Globus pallidus (tissue), 1 donor: ENCODE measurements around the gene EGFLAM.

Experiments
- DNase-seq: peaks from one replicate; pipeline ENCODE4 v3.0.0-alpha.2; 2015; ENCODE audit warnings: low spot score

Gene EGFLAM

DNA sequence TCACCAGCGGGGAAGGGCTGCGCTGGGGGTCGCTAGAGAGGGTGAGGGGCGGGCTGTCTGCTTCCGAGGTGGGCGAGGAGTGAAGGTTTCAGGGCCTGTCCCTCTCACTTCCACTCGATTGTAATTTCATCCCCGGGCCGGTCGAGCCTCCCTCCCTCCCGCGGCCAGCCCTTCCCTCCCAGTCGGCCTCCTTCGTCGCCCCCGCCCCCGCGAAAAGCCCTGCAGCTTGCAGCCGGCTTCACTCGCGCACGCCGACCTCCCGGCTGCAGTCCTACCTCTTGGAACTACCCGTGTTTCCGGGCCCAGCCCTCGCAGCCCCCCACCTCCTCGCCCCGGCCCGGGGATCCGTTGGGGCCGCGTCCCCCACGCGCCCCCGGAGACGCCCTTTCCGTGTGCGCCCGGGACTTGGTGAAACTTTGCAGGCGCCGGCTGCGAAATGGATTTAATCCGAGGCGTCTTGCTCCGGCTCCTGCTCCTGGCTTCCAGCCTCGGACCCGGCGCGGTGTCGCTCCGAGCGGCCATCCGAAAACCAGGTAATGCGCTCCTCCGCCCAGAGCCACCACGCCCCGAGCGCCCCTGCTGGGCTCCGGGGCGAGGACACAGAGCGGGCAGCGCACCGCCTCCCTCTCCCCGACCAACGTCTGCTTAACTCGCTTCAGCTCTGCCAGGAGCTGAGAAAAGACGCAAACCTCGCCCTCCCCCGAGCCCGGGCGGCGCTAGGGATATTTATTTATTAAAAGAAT lies at the start of gene EGFLAM:
Gene EGFLAM (plus strand): TSS at position 241 of the 743 bp plus-strand sequence. CDS start 196 bp downstream, at position 437.
- DNase-seq: no peak

DNA sequence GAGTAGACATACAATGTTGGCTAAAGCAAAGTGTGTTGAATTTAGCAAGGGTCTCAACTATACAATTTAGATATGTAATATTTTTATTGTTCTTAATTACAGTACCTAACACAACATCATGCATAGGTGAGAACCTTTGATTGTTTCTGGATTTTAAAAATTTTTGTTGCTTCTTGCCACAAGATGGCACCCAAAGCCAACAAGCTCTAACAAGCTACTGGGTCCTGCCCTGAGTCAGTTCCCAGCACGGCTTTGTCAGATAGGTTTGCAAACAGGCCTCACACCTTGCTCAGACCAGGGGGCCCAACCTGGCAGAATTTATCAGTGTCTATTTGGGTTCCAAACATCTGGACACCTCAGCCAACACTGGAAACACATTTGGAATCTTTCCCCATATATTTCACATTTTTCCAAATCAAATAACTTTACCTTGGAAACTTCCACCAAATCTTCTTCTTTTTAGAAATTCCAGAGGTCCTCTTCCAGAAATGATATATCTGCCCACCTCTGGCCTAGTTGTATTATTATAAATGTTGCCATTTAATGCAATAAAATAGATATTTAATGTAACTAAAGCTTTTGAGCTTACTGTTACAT lies 49.5 kb upstream of the EGFLAM start:
- peak; percentile 38 for DNase-seq

DNA sequence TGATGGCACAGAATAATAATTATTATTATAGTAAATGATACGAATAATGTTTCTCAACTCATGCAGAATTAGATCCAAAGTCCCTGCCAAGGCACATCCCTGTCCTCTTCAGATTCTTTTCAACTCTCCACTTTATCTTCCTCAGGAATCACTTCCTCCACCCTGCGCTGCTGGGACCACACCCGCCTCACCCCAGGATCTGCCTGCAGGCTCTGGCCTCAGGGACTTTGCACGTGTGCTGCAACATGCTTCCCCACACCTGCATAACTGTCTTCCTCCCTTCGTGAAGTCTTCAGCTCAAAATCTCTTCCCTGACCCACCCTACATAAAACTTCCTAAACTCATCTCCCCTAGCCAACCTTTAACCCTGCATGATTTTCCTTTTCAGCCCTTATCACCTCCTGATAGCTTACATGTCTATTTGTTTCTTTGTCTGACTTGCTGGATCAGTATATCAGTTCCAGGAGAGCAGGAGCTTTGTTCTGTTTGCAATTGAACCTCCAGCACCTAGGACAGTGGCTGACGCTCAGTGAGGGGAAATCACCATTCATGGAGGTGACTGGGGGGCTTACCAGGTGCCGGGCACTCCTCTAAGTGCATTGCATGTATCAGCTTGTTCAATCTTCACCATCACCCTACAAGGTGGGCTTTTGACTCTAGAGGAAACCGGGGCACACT lies 47.5 kb upstream of the EGFLAM start:
- no peak for DNase-seq

DNA sequence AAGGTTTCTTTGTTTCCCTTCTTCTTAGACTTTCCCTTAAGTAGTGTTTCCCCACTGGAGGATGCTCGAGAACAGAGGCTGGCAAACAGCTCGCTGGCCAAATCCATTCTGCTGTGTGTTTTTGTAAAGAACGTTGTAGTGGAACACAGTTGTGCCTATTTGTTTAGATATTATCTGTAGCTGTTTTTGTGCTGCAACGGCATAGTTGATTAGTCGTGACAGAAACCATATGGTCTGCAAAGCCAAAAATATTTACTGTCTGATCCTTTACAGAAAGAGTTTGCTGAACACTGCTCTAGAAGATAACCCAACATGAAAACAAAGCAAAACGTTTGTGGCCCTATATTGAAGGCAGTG lies 47.0 kb upstream of the EGFLAM start:
- no peak for DNase-seq

DNA sequence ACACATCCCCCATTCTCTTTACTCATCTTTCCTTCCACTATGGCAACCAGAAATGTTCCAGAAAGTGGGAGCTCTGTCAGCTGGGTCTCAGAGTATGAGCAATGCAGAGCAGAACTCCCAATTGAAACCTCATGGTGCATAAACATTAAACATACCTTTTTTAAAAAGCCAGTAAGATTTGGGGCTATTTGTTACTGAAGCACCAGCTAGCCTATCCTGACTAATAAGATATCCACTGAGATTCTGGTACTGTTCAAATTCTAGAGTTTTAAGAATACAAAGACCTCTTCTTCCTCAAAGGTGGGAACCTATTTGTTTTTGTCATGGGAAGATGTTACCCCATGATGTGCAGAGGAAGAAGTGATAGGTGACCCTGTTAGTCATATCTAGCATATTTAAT lies 46.1 kb upstream of the EGFLAM start:
- DNase-seq: no peak

DNA sequence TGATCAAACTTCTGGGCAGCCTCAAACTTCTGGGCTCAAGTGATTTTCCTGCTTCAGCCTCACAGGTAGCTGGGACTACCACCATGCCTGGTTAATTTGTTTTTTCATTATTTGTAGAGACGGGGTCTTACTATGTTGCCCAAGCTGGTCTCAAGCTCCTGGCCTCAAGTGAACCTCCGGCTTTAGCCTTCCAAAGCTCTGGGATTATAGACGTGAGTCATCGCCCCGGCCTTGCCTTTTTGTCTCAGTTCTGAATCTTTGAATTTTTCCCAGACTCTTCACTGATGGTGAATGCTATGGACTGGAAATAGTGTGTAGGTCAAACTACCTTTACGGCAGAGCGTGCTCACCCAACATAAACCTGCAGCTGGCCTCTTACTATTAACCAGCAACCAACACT lies 32.3 kb upstream of the EGFLAM start:
- DNase-seq: no peak

DNA sequence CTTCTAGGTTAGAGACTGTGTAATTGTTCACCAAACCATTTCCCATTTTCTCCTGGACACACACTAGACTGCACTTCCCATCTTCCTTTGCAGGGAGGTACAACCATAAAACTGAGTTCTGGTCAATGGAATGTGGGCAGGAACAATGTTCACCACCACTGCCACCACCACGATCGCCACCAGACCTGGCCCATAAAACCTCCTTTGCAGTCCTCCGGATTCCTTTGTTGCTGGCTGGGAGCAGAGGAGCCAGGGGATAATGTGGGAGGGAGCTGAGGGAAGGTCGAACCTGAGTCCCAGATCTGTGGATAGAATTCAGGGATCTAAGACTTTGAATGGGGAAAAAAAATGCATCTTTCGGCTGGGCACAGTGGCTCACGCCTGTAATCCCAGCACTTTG lies 29.4 kb upstream of the EGFLAM start:
- no peak for DNase-seq

DNA sequence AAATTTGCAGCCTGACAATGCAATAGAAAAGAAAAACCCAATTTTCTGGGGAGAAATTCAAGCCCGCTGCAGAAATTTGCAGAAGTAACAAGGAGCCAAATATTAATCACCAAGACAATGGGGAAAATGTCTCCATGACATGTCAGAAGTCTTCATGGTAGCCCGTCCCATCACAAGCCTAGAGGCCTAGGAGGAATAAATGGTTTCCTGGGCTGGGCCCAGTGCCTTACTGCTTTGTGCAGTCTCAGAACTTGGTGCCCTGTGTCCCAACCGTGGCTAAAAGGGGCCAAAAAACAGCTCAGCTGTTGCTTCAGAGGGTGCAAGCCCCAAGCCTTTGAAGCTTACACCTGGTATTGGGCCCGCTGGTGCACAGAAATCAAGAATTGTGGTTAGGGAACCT lies 23.6 kb upstream of the EGFLAM start:
- DNase-seq: no peak

DNA sequence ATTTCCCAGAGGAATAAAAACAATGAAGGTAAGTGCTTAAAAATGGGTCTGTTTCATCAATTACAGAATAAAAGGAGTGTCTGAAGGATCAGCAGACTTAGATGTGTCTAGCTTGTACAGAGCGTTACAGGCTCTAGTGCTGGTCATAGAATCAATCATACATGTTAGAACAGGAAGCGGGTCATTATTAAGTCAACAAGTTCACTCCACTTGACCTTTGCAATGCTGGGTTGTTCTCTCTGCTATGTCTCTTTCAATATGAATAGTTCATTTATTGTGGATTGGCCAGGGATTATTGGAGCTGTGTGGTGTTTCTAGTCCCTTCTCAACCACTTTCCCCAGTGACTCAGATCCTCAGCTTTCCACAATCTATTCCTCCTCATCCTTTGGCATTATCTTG lies 20.7 kb upstream of the EGFLAM start:
- no peak for DNase-seq

DNA sequence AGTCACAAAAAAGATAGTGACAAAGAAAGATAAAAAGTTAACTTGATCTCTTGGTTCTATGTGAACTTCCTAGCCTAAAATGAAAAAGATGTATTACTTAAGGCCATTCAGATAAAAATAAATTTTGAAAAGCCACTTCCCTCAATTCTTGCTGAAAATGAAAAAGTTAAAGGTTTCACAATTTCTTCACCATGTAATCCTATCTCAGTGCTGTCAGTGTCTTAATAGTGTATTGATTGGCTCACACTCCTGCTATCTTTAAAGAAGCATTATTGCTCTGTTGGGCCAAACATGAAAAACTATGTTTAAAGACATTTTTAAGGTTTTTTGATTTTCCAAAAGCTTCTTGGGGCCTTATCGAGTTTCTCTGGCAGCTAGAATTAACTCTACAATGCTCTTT lies 18.1 kb upstream of the EGFLAM start:
- DNase-seq: no peak

DNA sequence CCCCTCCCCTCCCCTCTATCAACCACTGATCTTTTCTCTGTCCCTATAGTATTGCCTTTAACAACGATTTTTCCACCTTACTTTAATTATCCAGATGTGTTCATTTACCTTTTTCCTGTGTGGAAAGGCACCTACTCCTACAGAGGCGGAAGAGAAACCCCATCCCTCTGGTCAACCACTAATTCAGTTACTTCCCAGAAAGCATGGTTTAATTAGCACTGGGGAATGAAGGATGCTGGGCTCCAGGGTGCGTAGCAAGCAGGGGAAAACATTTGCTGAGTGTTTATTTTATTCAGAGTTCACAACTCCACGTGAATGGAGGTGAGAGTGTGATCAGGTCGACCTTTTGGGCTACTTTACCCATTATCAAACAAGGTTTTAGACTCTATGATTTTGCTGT lies 16.7 kb upstream of the EGFLAM start:
- DNase-seq: no peak

DNA sequence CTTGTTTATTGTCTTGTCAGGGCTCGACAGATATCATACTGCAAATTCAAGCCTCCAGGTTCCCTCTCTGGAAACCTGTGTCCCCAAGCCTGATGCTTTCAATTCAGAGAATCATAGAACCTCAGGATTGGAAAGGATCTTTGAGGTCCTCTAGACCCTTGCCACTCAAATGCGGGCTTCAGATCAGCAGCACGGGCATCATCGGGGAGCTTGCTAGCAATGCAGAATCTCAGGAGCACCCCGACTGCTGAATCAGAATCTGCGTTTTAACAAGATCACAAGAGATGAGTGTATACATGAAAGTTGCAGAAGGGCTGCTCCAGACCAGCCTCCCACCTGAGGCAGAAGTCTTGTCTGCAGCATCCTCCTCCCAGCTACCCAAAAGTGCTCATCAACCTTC lies 13.1 kb upstream of the EGFLAM start:
- DNase-seq: no peak

DNA sequence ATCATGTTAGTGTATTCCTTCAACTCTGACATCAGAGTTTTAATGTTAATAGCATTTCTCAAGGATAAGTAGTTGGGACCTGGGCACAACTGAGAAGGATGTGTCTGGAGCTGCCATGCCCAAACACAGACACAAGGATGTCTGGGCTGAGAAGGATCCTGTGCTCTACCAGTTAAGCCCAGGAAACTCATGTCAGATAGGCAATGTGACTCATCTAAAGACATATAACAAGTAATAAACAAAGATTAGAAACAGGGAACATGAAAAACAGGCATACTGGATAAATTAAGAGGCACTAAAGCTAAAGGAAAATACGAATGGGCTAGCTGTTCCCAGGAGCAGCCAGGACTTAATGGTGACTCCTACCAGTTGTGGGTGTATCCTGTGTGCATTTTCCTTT lies 9.1 kb upstream of the EGFLAM start:
- no peak for DNase-seq

DNA sequence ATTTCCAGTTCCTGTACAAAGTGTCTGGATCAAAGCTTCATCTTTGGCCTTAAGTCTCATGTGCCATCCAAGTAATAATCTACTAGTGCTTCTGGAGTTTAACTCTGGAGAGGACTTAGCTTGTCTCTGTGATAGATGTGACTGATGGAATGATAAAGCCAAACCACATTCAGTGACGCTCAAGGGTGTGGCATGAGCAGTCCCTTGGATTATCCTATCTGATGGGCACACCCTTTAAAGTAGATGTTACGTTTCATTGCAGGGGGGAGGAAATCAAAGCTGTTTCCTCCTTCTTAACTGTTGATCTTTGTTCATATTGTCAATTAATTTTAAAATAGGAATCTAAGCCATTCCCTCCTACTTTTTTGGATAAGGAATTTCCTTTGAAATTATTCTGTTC lies 8.5 kb upstream of the EGFLAM start:
- no peak for DNase-seq

DNA sequence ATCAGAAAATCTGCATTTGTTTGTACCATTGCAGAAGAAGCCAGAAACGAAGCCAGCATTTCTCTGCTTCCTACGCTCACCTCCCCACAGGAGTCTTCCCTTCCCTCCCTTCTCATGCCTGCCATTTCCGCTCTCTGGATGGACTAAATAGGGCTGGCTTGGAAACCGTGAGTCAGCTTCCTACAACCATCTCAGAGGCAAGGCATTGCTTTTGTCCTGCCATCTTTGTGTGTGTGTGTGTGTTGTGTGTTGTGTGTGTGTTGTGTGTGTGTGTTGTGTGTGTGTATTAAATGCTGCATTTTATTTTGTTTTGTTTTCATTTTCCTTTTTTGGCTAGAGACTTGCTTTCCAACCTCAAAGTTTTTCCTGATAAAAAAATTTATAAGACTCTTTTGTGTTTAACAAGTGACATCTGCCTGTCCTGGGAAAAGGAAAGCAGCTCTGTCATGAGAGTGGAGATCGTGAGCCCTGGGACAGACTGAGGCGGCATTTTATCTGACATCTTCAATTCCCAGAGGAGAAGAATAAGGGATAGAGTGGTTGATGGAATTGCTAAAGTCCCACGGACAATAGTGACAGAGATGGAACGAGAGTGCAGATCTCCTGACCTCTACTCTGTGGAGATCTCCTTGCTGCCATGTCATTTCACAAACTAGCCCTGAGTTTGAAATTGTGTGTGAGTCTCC lies 7.5 kb upstream of the EGFLAM start:
- DNase-seq: no peak

DNA sequence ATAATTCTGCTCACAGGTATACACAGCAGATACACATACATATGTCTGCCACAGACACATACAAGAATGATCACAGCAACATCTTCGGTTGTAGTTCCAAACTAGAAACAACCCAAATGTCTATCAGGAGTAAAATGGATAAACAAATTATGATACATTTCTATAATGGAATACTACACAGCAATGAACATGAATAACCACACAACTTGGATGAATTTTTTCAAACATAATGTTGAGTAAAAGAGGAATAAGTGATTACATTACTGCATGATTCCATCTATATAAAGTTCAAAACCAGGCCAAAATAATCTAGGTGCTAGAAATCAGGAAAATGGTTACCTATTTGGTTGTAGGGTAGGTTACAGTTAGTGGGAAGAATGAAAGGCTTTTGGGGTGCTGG lies 4.6 kb upstream of the EGFLAM start:
- no peak for DNase-seq

DNA sequence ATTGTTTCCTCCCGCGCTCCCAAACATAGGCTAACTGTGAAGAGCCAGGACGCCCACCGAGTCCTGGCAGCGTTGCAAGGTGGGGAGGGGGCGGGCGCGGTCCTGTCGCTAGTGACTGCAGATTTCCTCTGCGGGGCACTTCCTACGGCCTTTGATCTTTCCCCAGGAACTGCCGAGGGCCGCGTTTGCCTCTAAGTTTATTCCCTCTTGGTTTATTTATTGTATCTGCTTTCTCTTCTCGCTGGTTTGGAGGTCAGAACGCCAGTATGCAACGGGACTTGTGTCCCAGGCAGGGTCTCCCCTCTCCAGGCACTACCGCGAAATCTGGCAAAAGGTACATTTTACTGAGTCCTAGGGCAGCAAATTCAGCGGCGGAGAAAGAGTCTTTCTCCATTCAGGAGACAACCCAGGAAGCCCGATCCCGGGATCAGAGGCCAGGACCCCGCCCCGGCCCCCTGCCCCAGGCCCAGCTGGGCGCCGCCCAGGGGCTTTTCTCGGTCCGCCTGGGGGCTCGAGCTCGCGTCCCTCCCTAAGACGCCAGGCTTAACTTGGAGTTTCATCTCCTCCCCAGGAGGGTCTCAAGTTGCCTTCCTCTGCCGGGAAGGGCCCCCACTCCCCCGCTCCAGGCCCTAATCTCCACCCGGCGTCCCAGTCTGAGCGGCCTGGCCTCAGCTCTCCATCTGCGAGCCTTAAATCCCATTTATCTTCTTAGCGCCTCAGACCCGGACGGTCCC lies 884 bp upstream of the EGFLAM start:
- no peak for DNase-seq

DNA sequence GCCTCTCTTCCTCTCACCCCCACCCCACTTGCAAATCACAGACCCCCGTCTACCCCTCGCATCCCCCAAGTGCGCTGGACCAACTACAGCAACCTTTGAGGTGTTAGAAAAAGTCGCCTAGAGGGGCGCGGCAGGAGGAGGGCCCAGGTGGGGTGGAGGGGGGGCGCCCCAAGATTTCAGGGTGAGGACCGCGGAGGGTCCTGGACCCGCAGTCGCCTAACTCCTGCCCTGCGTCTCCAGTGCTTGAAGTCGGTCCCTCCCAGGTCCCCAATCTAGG lies 379 bp upstream of the EGFLAM start:
- DNase-seq: no peak

DNA sequence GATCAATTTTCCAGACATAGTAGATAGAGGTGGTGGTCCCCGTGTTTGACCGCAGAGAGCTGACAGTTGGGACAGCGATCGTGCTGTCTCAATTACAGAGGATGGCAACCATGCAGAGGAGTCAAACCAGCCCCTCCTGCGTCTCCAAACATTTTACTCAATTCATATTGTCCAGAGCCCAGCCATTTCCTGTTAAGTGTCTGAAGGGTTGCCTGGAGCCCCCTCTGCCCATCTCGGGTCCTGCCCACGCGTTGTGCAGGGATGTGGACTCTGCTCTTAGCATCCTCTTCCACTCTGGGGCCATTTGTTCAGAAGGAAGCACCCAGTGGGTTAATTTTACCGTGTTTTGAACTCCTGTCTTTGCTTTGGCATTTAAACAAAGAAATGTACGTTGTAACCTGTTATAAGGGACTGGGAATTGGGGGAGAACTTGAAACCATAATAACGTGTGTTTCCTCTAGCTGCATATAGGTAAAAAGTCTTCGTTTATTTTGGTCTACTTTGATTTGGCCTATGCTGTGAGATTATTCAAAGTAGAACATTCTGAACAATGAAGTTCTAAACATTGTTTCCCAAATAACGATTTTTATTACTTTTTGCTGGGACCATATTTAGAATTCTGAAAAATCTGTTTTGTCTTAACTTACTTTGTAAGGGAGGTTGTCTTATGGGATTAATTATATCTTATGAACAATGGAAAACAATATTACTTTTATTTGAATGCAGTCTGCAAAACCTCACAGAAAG lies 876 bp downstream of the EGFLAM start:
- no peak for DNase-seq

DNA sequence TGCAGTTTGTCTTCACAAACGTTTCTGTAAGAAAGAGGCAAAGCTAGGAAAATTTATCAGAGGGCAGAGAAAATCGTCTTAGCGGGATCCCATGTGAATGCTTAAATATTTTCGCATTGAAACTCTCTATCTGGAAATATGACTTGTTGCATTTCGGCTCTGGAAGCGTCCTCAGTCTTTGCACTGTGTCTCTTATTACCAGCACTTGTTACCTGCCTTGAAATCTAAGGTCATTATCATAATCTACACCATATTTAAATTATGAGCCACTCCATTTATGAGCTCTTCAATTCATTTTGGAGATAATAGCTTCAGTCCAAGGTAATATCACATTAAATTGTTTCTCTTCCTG lies 1.4 kb downstream of the EGFLAM start:
- no peak for DNase-seq

DNA sequence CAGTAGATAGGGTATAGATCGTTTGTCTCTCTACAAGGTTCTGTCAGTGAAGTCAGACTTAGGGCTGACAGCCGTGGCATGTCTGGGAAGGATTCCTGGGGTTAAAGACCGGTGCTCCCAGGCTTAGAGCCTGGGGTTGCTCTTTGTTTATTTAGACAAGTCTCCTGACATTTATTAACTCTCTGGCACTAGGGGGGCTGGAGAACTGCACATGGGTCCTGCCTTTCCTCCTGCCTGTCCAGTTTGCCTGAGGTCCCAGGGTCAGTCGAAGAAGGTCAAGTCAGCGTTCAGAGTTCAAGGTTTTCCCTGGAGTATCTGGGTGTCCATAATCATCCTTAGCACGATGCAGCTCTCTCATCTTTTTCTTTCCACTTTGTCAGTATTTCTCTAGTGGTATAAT lies 5.6 kb downstream of the EGFLAM start:
- no peak for DNase-seq
